GM08714 (cell line): ENCODE results near the gene LOC101059915.
"Not testable (repeated sequence)": the region's sequence is repeated elsewhere in the genome, so short reads cannot be mapped to it uniquely, and the experiment has no call there.

ENCODE experiments used
- H3K4me3 ChIP-seq: fragments of 200-500 bp; sonication (Bioruptor generic); 2 replicates; pipeline ENCODE4 v1.5.1; 2014; ENCODE audit warnings: mild to moderate bottlenecking, low read length, inconsistent platforms
- ZNF274 ChIP-seq: IDR thresholded peaks from 2 replicates; pipeline ENCODE4 v1.6.1; 2012; ENCODE audit warnings: mild to moderate bottlenecking, low read depth, low read length

LOC101059915 gene

GRCh38 chrX:71629467-71629866, 37.9 kb upstream of the LOC101059915 start:
- peak overlapping the region; percentile 16; the same call in 1 of the 2 replicates for H3K4me3 ChIP-seq
- no peak for TF ChIP-seq ZNF274

GRCh38 chrX:71632923-71633657, 34.3 kb upstream of the LOC101059915 start:
- TF ChIP-seq ZNF274, result no peak
- no peak overlapping the region; the same call in 1 of the 2 replicates for H3K4me3 ChIP-seq

GRCh38 chrX:71634366-71634765, 33.0 kb upstream of the LOC101059915 start:
- no peak overlapping the region for H3K4me3 ChIP-seq
- no peak for TF ChIP-seq ZNF274

DNA sequence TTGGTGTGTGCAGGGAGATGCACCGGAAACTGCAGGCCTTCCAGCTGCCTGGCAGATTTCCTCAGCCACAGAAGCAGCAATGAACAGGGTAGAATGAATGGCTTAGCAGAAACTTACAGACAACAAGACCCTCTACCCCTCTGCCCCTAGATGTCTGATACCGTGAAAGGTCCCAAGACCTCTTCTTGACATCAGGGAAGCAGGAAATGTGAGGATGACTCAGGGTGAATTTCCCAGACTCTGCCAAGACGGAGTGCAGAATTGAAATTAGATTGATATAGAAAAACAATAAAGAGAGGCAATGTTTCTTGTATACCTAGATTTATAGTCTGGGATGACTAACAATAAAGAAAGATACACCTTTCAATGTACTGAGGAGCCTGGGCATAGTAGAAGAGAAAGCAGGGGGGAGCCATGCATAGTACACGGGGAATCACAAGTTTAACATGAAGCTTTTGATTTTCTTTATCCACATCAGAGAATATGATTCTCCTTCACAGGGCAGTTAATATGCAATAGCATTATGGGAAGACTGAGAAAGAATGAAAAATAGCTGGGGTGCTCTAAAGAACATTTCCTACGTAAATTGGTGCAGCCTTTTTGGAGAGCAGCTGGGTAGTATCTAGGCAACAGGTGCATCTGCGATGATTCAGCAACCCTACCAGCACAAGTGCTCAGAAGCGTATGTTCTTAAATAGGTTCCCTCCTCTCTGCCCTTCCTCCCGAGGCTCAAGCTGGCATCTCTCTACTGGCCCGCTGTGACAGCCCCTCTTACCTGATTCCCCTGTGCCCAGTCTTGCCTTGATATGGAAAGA, 30.7 kb upstream of the LOC101059915 start:
- TF ChIP-seq ZNF274, result no peak
- H3K4me3 ChIP-seq, result no peak overlapping the region

GRCh38 chrX:71637253-71637618, 30.1 kb upstream of the LOC101059915 start:
- TF ChIP-seq ZNF274, result no peak
- no peak overlapping the region for H3K4me3 ChIP-seq

GRCh38 chrX:71637848-71638247, 29.5 kb upstream of the LOC101059915 start:
- H3K4me3 ChIP-seq, result no peak overlapping the region; the same call in 1 of the 2 replicates
- no peak for TF ChIP-seq ZNF274

DNA sequence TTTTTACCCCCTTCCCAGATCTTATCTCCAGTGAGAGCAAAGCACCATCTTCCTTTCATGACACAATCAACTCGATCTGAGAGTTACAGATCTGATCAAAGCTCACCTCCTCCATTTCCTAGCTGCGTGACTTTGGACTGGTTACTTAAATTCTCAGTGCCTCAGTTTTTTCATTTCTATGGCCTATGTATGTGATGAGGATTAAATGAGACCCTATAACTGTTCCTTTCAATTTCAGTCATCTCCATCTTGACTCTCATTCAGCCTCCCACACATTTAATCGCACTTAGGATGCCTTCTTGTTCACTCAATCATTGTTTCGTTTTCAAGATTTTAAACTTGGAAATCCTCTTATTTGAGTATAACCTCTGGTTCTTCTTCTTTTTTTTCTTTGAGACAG, 28.9 kb upstream of the LOC101059915 start:
- no peak for TF ChIP-seq ZNF274
- no peak overlapping the region for H3K4me3 ChIP-seq

GRCh38 chrX:71640002-71640401, 27.3 kb upstream of the LOC101059915 start:
- no peak for TF ChIP-seq ZNF274
- H3K4me3 ChIP-seq, result no peak overlapping the region

DNA sequence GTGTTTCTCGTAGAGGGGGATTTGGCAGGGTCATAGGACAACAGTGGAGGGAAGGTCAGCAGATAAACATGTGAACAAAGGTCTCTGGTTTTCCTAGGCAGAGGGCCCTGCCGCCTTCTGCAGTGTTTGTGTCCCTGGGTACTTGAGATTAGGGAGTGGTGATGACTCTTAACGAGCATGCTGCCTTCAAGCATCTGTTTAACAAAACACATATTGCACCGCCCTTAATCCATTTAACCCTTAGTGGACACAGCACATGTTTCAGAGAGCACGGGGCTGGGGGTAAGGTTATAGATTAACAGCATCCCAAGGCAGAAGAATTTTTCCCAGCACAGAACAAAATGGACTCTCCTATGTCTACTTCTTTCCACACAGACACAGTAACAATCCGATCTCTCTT, 22.9 kb upstream of the LOC101059915 start:
- not testable (repeated sequence) for H3K4me3 ChIP-seq

GRCh38 chrX:71650333-71650969, 16.9 kb upstream of the LOC101059915 start:
- no peak overlapping the region for H3K4me3 ChIP-seq
- TF ChIP-seq ZNF274, result no peak

- no peak for TF ChIP-seq ZNF274
- H3K4me3 ChIP-seq, result no peak overlapping the region
Measured at GRCh38 chrX:71652405-71652804, 14.9 kb upstream of the LOC101059915 start.

DNA sequence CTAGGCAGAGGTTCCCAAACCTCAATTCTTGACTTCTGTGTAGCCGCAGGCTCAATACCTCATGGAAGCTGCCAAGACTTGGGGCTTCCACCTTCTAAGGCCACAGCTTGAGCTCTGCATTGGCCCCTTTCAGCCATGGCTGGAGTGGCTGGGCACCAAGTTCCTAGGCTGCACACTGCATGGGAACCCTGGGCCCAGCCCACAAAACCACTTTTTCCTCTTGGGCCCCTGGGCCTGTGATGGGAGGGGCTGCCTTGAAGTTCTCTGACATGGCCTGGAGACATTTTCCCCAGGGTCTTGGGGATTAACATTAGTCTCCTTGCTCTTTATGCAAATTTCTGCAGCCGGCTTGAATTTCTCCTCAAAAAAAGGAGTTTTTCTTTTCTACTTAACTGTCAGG, 14.0 kb upstream of the LOC101059915 start:
- H3K4me3 ChIP-seq, result no peak overlapping the region
- TF ChIP-seq ZNF274, result no peak

DNA sequence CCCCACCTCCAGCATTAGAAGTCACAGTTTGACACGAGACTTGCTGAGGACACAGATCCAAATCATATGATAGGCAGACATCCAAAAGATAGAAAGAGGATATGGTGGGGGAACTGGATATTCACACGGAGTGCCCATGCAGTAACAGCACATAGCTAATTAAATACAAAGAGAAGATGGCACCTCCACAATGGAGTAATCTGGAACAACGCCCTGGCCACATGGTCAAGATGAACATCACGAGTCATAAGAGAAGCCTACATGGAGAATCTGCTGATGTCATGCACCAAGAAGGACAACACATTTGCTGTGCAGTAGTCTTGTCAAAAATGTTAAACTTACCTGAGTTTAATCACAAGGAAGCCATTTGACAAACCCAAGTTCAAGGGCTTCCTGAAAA, 10.1 kb upstream of the LOC101059915 start:
- no peak overlapping the region for H3K4me3 ChIP-seq
- TF ChIP-seq ZNF274, result no peak

GRCh38 chrX:71659342-71659741, 8.0 kb upstream of the LOC101059915 start:
- no peak for TF ChIP-seq ZNF274
- no peak overlapping the region for H3K4me3 ChIP-seq

- H3K4me3 ChIP-seq, result no peak overlapping the region
- TF ChIP-seq ZNF274, result no peak
Measured at GRCh38 chrX:71659959-71660358, 7.4 kb upstream of the LOC101059915 start.
